ENCODE data around the gene PEAK1.

PEAK1 gene

GRCh38 chr15:77393471-77393840 lies 26.4 kb downstream of the PEAK1 start:
- H3K4me1 ChIP-seq (ENCODE audit: control insufficient read depth, insufficient read depth, low read length), result no peaks in the 10 kb centered on the region; the same call in 1 of the 2 replicates
- H3K27ac ChIP-seq (ENCODE audit: extremely low read depth, low read depth, low read length), result no peak overlapping the region
- ChIA-PET CTCF (no interaction called here), POLR2A (no interaction called here)
- H3K36me3 ChIP-seq (ENCODE audit: control insufficient read depth in 2 of 2, insufficient read depth in 1 of 2, low read length in 2 of 2), result no peaks in the 10 kb centered on the region
- TF ChIP-seq ZNF404 (tag by site-specific recombination; IDR thresholded peaks at IDR 0.05) (no peak), OVOL3 (tag by site-specific recombination; IDR thresholded peaks at IDR 0.05) (no peak), ZNF76 (tag by site-specific recombination; IDR thresholded peaks at IDR 0.05; ENCODE audit: borderline replicate concordance, low read depth) (no peak), ZNF184 (tag by site-specific recombination; IDR thresholded peaks at IDR 0.05) (no peak), ZNF311 (tag by site-specific recombination; IDR thresholded peaks at IDR 0.05; ENCODE audit: borderline replicate concordance) (no peak), REPIN1 (tag by site-specific recombination; IDR thresholded peaks at IDR 0.05; ENCODE audit: low read depth) (no peak), ZNF629 (tag by site-specific recombination; IDR thresholded peaks at IDR 0.05) (no peak), ZNF266 (tag by site-specific recombination; IDR thresholded peaks at IDR 0.05; ENCODE audit: low read depth) (no peak), ZBTB49 (tag by site-specific recombination; IDR thresholded peaks at IDR 0.05; ENCODE audit: low read depth) (no peak)
- no peak overlapping the region for H3K4me3 ChIP-seq (ENCODE audit: low read depth, low read length)
- H3K9me3 ChIP-seq (ENCODE audit: control insufficient read depth, insufficient read depth, low read depth, low read length), result no peaks in the 10 kb centered on the region

- no peak for TF ChIP-seq ZNF404 (tag by site-specific recombination; IDR thresholded peaks at IDR 0.05)
- no peak for TF ChIP-seq ZBTB8A (tag by site-specific recombination; IDR thresholded peaks at IDR 0.05)
- no peak for TF ChIP-seq ZBTB10 (tag by site-specific recombination; IDR thresholded peaks at IDR 0.05)
- no peak for TF ChIP-seq MYNN (tag by site-specific recombination; IDR thresholded peaks at IDR 0.05; ENCODE audit: borderline replicate concordance)
- no peak for TF ChIP-seq ZNF239 (tag by site-specific recombination; IDR thresholded peaks at IDR 0.05)
- no peak for TF ChIP-seq SP3 (tag by site-specific recombination; IDR thresholded peaks at IDR 0.05)
- TF ChIP-seq ZNF140 (tag by site-specific recombination; IDR thresholded peaks at IDR 0.05), result no peak
- no peak for TF ChIP-seq INSM2 (tag by site-specific recombination; IDR thresholded peaks at IDR 0.05)
- no peak for TF ChIP-seq ZNF202 (tag by site-specific recombination; IDR thresholded peaks at IDR 0.05; ENCODE audit: borderline replicate concordance)
- no peak for TF ChIP-seq ZNF654 (tag by site-specific recombination; IDR thresholded peaks at IDR 0.05; ENCODE audit: low read depth)
- no peak for TF ChIP-seq ZFP37 (tag by site-specific recombination; IDR thresholded peaks at IDR 0.05)
- no peak for TF ChIP-seq ZNF76 (tag by site-specific recombination; IDR thresholded peaks at IDR 0.05; ENCODE audit: borderline replicate concordance, low read depth)
- no peak for TF ChIP-seq ZNF221 (tag by site-specific recombination; IDR thresholded peaks at IDR 0.05; ENCODE audit: borderline replicate concordance)
- no peak for TF ChIP-seq ZNF266 (tag by site-specific recombination; IDR thresholded peaks at IDR 0.05; ENCODE audit: low read depth)
- TF ChIP-seq HIC1 (tag by site-specific recombination; IDR thresholded peaks at IDR 0.05), result no peak
- no peak for TF ChIP-seq ZNF10 (tag by site-specific recombination; IDR thresholded peaks at IDR 0.05)
- TF ChIP-seq SP7 (tag by site-specific recombination; IDR thresholded peaks at IDR 0.05), result no peak
- no peak for TF ChIP-seq ZNF449 (tag by site-specific recombination; IDR thresholded peaks at IDR 0.05)
- POLR2A ChIA-PET, result interaction anchor here (0.6 kb wide), 1 partner anchor 124 kb away, joined by 3 read pairs; no protein-coding TSS in a partner anchor
- Histone ChIP-seq H3K9me3 (ENCODE audit: control insufficient read depth, insufficient read depth, low read depth, low read length) (no peaks in the 10 kb centered on the region), H3K4me3 (ENCODE audit: low read depth, low read length) (no peak overlapping the region), H3K27ac (ENCODE audit: extremely low read depth, low read depth, low read length) (no peak overlapping the region), H3K36me3 (ENCODE audit: control insufficient read depth in 2 of 2, insufficient read depth in 1 of 2, low read length in 2 of 2) (no peaks in the 10 kb centered on the region), H3K4me1 (ENCODE audit: control insufficient read depth, insufficient read depth, low read length) (no peaks in the 10 kb centered on the region; the same call in 1 of the 2 replicates)
- CTCF ChIA-PET, result no interaction called here
Measured at GRCh38 chr15:77392762-77393470, 27.0 kb downstream of the PEAK1 start.

Data from HEK293 (cell line).